OCI-LY7 (cell line): ENCODE measurements around the gene TGM2.

Experiments used
- EZH2phosphoT487 ChIP-seq: fragments of 200-600 bp; sonication (generic); IDR thresholded peaks from 2 replicates; pipeline ENCODE4 v1.6.1; 2018; ENCODE audit warnings: low read depth, borderline replicate concordance, mild to moderate bottlenecking, mixed run types, antibody characterized with exemption, low read length, moderate library complexity, mixed read lengths
- TF ChIP-seq, protein P1 (sequence below): fragments of 200-600 bp; sonication (generic); conservative IDR thresholded peaks from 2 replicates; pipeline ENCODE4 v1.5.1; 2014; ENCODE audit warnings: mild to moderate bottlenecking, antibody characterized with exemption, low read length, moderate library complexity, mixed read lengths

GRCh38 chr20:38170826-38171674 lies 6.0 kb upstream of the TGM2 start:
- TF ChIP-seq, protein P1, sequence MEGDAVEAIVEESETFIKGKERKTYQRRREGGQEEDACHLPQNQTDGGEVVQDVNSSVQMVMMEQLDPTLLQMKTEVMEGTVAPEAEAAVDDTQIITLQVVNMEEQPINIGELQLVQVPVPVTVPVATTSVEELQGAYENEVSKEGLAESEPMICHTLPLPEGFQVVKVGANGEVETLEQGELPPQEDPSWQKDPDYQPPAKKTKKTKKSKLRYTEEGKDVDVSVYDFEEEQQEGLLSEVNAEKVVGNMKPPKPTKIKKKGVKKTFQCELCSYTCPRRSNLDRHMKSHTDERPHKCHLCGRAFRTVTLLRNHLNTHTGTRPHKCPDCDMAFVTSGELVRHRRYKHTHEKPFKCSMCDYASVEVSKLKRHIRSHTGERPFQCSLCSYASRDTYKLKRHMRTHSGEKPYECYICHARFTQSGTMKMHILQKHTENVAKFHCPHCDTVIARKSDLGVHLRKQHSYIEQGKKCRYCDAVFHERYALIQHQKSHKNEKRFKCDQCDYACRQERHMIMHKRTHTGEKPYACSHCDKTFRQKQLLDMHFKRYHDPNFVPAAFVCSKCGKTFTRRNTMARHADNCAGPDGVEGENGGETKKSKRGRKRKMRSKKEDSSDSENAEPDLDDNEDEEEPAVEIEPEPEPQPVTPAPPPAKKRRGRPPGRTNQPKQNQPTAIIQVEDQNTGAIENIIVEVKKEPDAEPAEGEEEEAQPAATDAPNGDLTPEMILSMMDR, result no peak
- TF ChIP-seq EZH2phosphoT487, result no peak
